Measurements from ENCODE around the gene OR10G2.

GRCh38 chr14:21617614-21618013, 17.1 kb downstream of the OR10G2 start:
- no peak for TF ChIP-seq TCF12 (IDR thresholded peaks at IDR 0.05; ENCODE audit: low read depth)
- no peak for TF ChIP-seq FOXM1 (IDR thresholded peaks at IDR 0.05; ENCODE audit: borderline replicate concordance, low read depth)
- TF ChIP-seq REST (IDR thresholded peaks at IDR 0.05; ENCODE audit: low read depth), result no peak
- no peak for TF ChIP-seq EGR1 (IDR thresholded peaks at IDR 0.05)
- TF ChIP-seq NFIC (IDR thresholded peaks at IDR 0.05), result no peak
- no peak for TF ChIP-seq TAF1 (IDR thresholded peaks at IDR 0.05; ENCODE audit: low read depth)
- TF ChIP-seq YY1 (IDR thresholded peaks at IDR 0.05; ENCODE audit: low read depth), result no peak
- no peak for TF ChIP-seq MAX (IDR thresholded peaks at IDR 0.05)
- TF ChIP-seq RAD21 (IDR thresholded peaks at IDR 0.05; ENCODE audit: low read depth), result no peak
- no peak for TF ChIP-seq EP300 (IDR thresholded peaks at IDR 0.05; ENCODE audit: borderline replicate concordance)
- TF ChIP-seq ZBTB7A (IDR thresholded peaks at IDR 0.05; ENCODE audit: low read depth), result no peak
